PC-9 (cell line): Measurements from ENCODE around the gene IWS1. TPM values are rescaled to one million over a fixed set of nuclear protein-coding genes. Genes with fewer than 3 reads are reported as not detected.

ENCODE experiments used
- BruUV-seq: library from RNA; stranded (reverse); fragments of 400-500 nt; replicated peaks from 2 replicates; lab custom pipeline; 2021; lab: Mats Ljungman, UMichigan
- CTCF ChIA-PET: fragments of 300-600 bp; sonication (Branson Sonifier 250); formaldehyde crosslinking; loops from one replicate; lab custom pipeline; 2022; ENCODE audit warnings: antibody characterized with exemption; lab: Charles Lee
- POLR2A ChIA-PET: fragments of 300-600 bp; sonication (Branson Sonifier 250); formaldehyde crosslinking; loops from one replicate; lab custom pipeline; 2022; ENCODE audit warnings: antibody characterized with exemption; ENCODE audit not compliant: unreplicated experiment; lab: Charles Lee
- DNase-seq, 2 experiments: peaks; one replicate each; pipeline versions ENCODE4 v3.0.0 to v3.0.0-alpha.2; 2015 to 2022; ENCODE audit warnings: mixed read lengths in 1 of 2
- H2AFZ ChIP-seq: fragments of 200-600 bp; sonication (generic); 2 replicates; pipeline ENCODE4 v1.8.1; 2017; ENCODE audit warnings: antibody characterized with exemption
- H3F3A ChIP-seq: fragments of 200-600 bp; sonication (generic); 2 replicates; pipeline ENCODE4 v1.8.1; 2017; ENCODE audit warnings: antibody characterized with exemption, mild to moderate bottlenecking, low read depth; ENCODE audit not compliant: insufficient read depth
- H3K27ac ChIP-seq: fragments of 200-600 bp; sonication (generic); 2 replicates; pipeline ENCODE4 v1.6.1; 2016; ENCODE audit warnings: mixed run types
- H3K27me3 ChIP-seq: fragments of 200-600 bp; sonication (generic); 2 replicates; pipeline ENCODE4 v1.6.1; 2016; ENCODE audit warnings: low read depth, mixed run types; ENCODE audit not compliant: insufficient read depth
- H3K36me3 ChIP-seq: fragments of 200-600 bp; sonication (generic); 2 replicates; pipeline ENCODE4 v1.6.1; 2016; ENCODE audit warnings: low read depth, mixed run types
- H3K4me1 ChIP-seq: fragments of 200-600 bp; sonication (generic); replicated peaks from 2 replicates; pipeline ENCODE4 v1.6.1; 2016; ENCODE audit warnings: mixed run types; ENCODE audit not compliant: insufficient read depth
- H3K4me2 ChIP-seq: fragments of 200-600 bp; sonication (generic); 2 replicates; pipeline ENCODE4 v1.6.1; 2017; ENCODE audit warnings: mixed run types
- H3K4me3 ChIP-seq: fragments of 200-600 bp; sonication (generic); 2 replicates; pipeline ENCODE4 v1.6.1; 2016; ENCODE audit warnings: mixed run types
- H3K79me2 ChIP-seq: fragments of 200-600 bp; sonication (generic); 2 replicates; pipeline ENCODE4 v1.6.1; 2017; ENCODE audit warnings: low read depth, mixed run types
- H3K9me2 ChIP-seq: fragments of 200-600 bp; sonication (generic); 2 replicates; pipeline ENCODE4 v1.8.1; 2017; ENCODE audit warnings: mild to moderate bottlenecking; ENCODE audit not compliant: insufficient read depth
- H3K9me3 ChIP-seq: fragments of 200-600 bp; sonication (generic); 2 replicates; pipeline ENCODE4 v1.8.1; 2016; ENCODE audit warnings: low read depth; ENCODE audit not compliant: insufficient read depth
- H4K20me1 ChIP-seq: fragments of 200-600 bp; sonication (generic); 2 replicates; pipeline ENCODE4 v1.8.1; 2017; ENCODE audit not compliant: insufficient read depth
- CTCF ChIP-seq: fragments of 200-600 bp; sonication (generic); conservative IDR thresholded peaks from 2 replicates; pipeline ENCODE4 v1.6.1; 2017; ENCODE audit warnings: mixed run types, antibody characterized with exemption, mild to moderate bottlenecking, moderate library complexity
- EZH2 ChIP-seq: fragments of 200-600 bp; sonication (generic); IDR thresholded peaks from 2 replicates; pipeline ENCODE4 v1.8.0; 2017; ENCODE audit warnings: antibody characterized with exemption, low read depth
- intact Hi-C: fragments of 100-400 bp; cut with micrococcal nuclease; formaldehyde crosslinking; loops from one replicate; pipeline ENCODE4 v1.10.0; 2022; ENCODE audit not compliant: unreplicated experiment
- total RNA-seq: library from RNA; stranded (reverse); gene quantifications from 2 replicates; pipeline ENCODE4 v1.2.3, GENCODE V29; 2021

IWS1 gene
- total RNA-seq, 1 experiment from 2014 or later = 47.3 TPM

- Histone ChIP-seq H3K79me2 (no peaks in the 10 kb centered on the region), H3F3A (no peaks in the 10 kb centered on the region), H3K36me3 (no peaks in the 10 kb centered on the region), H3K27me3 (no peaks in the 10 kb centered on the region), H3K4me2 (no peak overlapping the region), H3K9me2 (no peaks in the 10 kb centered on the region), H3K9me3 (no peaks in the 10 kb centered on the region), H3K4me1 (no peaks in the 10 kb centered on the region), H3K4me3 (no peak overlapping the region), H3K27ac (no peak overlapping the region), H2AFZ (no peak overlapping the region), H4K20me1 (no peaks in the 10 kb centered on the region)
- ChIA-PET CTCF (no interaction called here), POLR2A (no interaction called here)
- no peak for DNase-seq
- no peak for TF ChIP-seq EZH2
- no TSS peak for BruUV-seq
- intact Hi-C loops = no loop called here
Observed at GRCh38 chr2:127437056-127437455, 89.2 kb downstream of the IWS1 start.

GRCh38 chr2:127434515-127434914 lies 91.8 kb downstream of the IWS1 start:
- no peak overlapping the region for H3K4me2 ChIP-seq
- no peaks in the 10 kb centered on the region for H3K79me2 ChIP-seq
- H3K4me3 ChIP-seq = no peak overlapping the region
- H3K27ac ChIP-seq = no peak overlapping the region
- TF ChIP-seq CTCF (no peak), EZH2 (no peak)
- no peaks in the 10 kb centered on the region for H3K36me3 ChIP-seq
- H3K27me3 ChIP-seq = no peaks in the 10 kb centered on the region
- intact Hi-C loops = no loop called here
- DNase-seq = no peak
- H3K4me1 ChIP-seq = 0 out of 2 replicates have a peak, but pooled peaks cover 5% of the 10 kb centered on the region
- no peaks in the 10 kb centered on the region for H3K9me3 ChIP-seq
- BruUV-seq = no TSS peak
- H2AFZ ChIP-seq = no peak overlapping the region
- ChIA-PET CTCF (no interaction called here), POLR2A (no interaction called here)
- H3K9me2 ChIP-seq = no peaks in the 10 kb centered on the region
- no peaks in the 10 kb centered on the region; the same call in 1 of the 2 replicates for H3F3A ChIP-seq
- no peaks in the 10 kb centered on the region for H4K20me1 ChIP-seq

GRCh38 chr2:127431408-127432023 lies 94.8 kb downstream of the IWS1 start:
- no peaks in the 10 kb centered on the region for H3K36me3 ChIP-seq
- intact Hi-C loops = no loop called here
- H3K4me1 ChIP-seq = 0 out of 2 replicates have a peak, but pooled peaks cover 5% of the 10 kb centered on the region
- H3K79me2 ChIP-seq = no peaks in the 10 kb centered on the region
- H3K27me3 ChIP-seq = no peaks in the 10 kb centered on the region
- CTCF ChIA-PET = no interaction called here
- no peak for DNase-seq
- no peaks in the 10 kb centered on the region for H4K20me1 ChIP-seq
- no peaks in the 10 kb centered on the region for H3K9me2 ChIP-seq
- TF ChIP-seq CTCF (no peak), EZH2 (no peak)
- POLR2A ChIA-PET = interaction anchor here (0.6 kb wide), 1 partner anchor 30 kb away, joined by 6 read pairs; no protein-coding TSS in a partner anchor
- H3K27ac ChIP-seq = no peak overlapping the region
- no peaks in the 10 kb centered on the region for H3K9me3 ChIP-seq
- no TSS peak for BruUV-seq
- no peak overlapping the region for H3K4me2 ChIP-seq
- no peak overlapping the region for H2AFZ ChIP-seq
- no peaks in the 10 kb centered on the region; the same call in 1 of the 2 replicates for H3F3A ChIP-seq
- H3K4me3 ChIP-seq = no peak overlapping the region

Other genes with a start within 250 kb of the IWS1 start
- 70.3 and 73.2 TPM in 2 replicates for gene ERCC3, start 232.3 kb downstream of the IWS1 start, total RNA-seq
- gene MAP3K2, start 138.5 kb downstream of the IWS1 start, total RNA-seq = 75.9 and 81.2 TPM in 2 replicates
- 5.8 and 6.1 TPM in 2 replicates for gene PROC, start 108.1 kb downstream of the IWS1 start, total RNA-seq
- not detected in 2 replicates for gene MYO7B, start 9.2 kb upstream of the IWS1 start, total RNA-seq
- not detected in 2 replicates for gene GPR17, start 119.7 kb upstream of the IWS1 start, total RNA-seq
- gene LIMS2, start 149.0 kb upstream of the IWS1 start, total RNA-seq = 1.4 and 2.5 TPM in 2 replicates
- 7.3 and 8.4 TPM in 2 replicates for gene SFT2D3, start 175.0 kb upstream of the IWS1 start, total RNA-seq